ENCODE measurements around the gene OSBPL5. TPM values are rescaled to one million over a fixed set of nuclear protein-coding genes. Genes with fewer than 3 reads are reported as not detected.

Gene OSBPL5
- total and polyA plus RNA-seq, 2 donors from 2014 or later = 8.5 to 63.0 TPM

DNA sequence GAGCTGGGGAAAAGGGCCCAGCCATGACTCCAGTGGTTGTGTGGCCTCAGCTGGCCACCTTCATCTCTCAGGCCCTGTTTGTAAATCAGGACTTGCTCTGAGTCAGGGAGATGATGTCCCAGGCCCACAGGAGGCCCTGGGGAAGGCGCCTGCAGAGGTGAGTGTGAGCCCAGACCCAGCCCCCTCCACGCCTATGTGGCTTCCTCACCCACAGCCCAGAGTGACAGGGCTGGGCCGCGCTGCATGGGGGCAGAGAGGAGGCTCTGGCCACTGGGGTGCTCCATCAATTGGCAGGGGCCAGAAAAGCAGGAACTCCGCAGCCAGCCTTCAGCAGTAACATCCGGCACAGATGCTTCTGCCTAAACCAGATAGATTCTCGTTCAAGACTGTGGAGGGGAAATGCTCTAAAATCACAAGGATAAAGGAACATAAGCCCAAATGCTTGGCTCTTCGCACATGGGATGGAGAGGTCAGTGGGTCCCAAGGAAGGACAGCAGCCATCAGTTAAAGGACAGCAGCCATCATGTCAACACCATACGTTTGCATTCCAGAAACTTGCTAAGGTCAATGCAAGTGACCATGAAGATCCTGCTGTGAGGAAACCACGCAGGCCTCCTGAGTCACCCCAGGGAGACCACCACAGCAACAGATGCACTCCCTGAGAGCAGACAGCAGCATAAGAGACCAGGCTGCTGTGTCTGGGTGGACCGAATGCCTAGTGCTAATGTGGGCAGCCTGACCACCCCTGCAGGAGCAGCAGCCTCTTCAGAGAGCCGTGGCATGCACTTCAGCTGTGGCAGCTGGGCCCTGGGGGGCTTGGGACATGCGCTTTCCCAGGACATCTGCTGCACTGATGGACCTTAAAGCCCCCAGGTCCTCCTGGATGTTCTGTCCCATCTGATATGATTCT lies 28.3 kb downstream of the OSBPL5 start:
- intact Hi-C loops (cut with DNase I) = no loop called here
- peak in 2 of 5 donors; percentile 31 to 52 for DNase-seq

DNA sequence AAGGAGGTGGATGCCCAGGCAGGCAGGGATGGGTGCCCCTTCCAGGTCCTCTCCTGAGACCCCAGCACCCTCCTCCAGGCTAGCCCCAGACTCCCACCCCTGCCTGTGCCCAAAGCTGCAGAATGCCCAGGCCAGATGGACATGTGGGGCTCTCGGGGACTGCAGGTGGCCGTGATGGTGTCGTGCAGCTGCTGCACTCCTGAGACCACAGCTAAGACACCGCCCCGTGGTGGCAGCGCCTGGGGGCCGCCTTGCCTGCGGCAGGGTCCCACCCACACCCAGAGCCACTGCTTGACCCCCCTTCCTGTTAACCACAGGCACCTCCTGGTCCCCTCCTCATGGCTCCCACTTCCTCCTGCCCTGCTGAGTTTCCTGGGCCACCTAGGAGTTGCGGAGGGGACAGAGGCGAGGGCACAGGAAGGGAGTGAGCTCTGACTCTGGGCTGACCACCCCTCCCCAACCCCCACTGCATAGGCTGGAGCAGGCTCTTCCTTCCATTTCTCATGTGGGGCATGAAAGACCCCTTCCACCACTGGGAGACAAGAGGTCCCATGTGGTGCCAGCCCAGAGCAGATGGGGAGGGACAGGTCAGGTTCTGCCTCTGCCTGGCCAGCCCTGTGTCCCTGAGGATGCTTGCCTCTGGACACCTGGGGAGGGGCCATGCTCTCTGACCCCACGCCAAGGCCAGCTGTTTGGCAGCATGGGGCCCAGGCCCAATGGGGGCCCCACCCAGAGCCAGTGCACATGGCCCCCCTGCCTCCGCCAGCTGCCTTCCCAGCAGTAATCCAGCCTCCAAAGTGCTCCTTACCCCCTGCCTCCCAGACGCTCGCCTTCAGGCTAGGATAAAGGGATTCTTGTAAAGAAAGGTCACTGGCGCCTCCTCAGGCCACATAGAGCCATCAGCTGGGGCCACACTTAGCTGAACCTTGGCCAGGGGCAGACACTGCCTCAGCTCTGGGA lies 29.3 kb downstream of the OSBPL5 start:
- Histone ChIP-seq H3K27ac (ENCODE audit: low read depth in 2 of 2, low read length in 2 of 2) (no peak overlapping the region), H3K27me3 (ENCODE audit: control insufficient read depth, insufficient read depth, low read length) (no peaks in the 10 kb centered on the region), H3K4me1 (ENCODE audit: control insufficient read depth in 2 of 3, insufficient read depth in 2 of 3, low read depth in 1 of 3, low read length in 3 of 3) (peaks cover 0 to 3% (median 0%) of the 10 kb centered on the region in 3 donors), H3K9me3 (ENCODE audit: control insufficient read depth in 2 of 3, insufficient read depth in 1 of 3, low read length in 3 of 3) (no peaks in the 10 kb centered on the region), H3K9ac (ENCODE audit: low read length in 3 of 3) (no peak overlapping the region), H3K36me3 (ENCODE audit: control insufficient read depth in 2 of 3, insufficient read depth in 3 of 3, low read length in 3 of 3) (no peaks in the 10 kb centered on the region), H3K4me3 (ENCODE audit: low read length in 3 of 3) (no peak overlapping the region)
- DNase-seq = peak in 2 of 5 donors; percentile 36 to 58
- intact Hi-C loops (cut with DNase I) = no loop called here
- FAIRE-seq = no peak
- TF ChIP-seq, protein P1, sequence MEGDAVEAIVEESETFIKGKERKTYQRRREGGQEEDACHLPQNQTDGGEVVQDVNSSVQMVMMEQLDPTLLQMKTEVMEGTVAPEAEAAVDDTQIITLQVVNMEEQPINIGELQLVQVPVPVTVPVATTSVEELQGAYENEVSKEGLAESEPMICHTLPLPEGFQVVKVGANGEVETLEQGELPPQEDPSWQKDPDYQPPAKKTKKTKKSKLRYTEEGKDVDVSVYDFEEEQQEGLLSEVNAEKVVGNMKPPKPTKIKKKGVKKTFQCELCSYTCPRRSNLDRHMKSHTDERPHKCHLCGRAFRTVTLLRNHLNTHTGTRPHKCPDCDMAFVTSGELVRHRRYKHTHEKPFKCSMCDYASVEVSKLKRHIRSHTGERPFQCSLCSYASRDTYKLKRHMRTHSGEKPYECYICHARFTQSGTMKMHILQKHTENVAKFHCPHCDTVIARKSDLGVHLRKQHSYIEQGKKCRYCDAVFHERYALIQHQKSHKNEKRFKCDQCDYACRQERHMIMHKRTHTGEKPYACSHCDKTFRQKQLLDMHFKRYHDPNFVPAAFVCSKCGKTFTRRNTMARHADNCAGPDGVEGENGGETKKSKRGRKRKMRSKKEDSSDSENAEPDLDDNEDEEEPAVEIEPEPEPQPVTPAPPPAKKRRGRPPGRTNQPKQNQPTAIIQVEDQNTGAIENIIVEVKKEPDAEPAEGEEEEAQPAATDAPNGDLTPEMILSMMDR (IDR thresholded peaks at IDR 0.05; ENCODE audit: borderline replicate concordance, extremely low read depth, insufficient read depth) = no peak

More for the DNA sequence above, 28.3 kb downstream of the OSBPL5 start:
- no peaks in the 10 kb centered on the region for H3K36me3 ChIP-seq (ENCODE audit: control insufficient read depth in 2 of 3, insufficient read depth in 3 of 3, low read length in 3 of 3)
- H3K4me3 ChIP-seq (ENCODE audit: low read length in 3 of 3) = no peak overlapping the region
- no peaks in the 10 kb centered on the region for H3K27me3 ChIP-seq (ENCODE audit: control insufficient read depth, insufficient read depth, low read length)
- no peak for FAIRE-seq
- no peak overlapping the region for H3K9ac ChIP-seq (ENCODE audit: low read length in 3 of 3)
- TF ChIP-seq, protein P1 (IDR thresholded peaks at IDR 0.05; ENCODE audit: borderline replicate concordance, extremely low read depth, insufficient read depth) = no peak
- no peak overlapping the region for H3K27ac ChIP-seq (ENCODE audit: low read depth in 2 of 2, low read length in 2 of 2)
- peaks cover 0 to 3% (median 0%) of the 10 kb centered on the region in 3 donors for H3K4me1 ChIP-seq (ENCODE audit: control insufficient read depth in 2 of 3, insufficient read depth in 2 of 3, low read depth in 1 of 3, low read length in 3 of 3)
- H3K9me3 ChIP-seq (ENCODE audit: control insufficient read depth in 2 of 3, insufficient read depth in 1 of 3, low read length in 3 of 3) = no peaks in the 10 kb centered on the region

DNA sequence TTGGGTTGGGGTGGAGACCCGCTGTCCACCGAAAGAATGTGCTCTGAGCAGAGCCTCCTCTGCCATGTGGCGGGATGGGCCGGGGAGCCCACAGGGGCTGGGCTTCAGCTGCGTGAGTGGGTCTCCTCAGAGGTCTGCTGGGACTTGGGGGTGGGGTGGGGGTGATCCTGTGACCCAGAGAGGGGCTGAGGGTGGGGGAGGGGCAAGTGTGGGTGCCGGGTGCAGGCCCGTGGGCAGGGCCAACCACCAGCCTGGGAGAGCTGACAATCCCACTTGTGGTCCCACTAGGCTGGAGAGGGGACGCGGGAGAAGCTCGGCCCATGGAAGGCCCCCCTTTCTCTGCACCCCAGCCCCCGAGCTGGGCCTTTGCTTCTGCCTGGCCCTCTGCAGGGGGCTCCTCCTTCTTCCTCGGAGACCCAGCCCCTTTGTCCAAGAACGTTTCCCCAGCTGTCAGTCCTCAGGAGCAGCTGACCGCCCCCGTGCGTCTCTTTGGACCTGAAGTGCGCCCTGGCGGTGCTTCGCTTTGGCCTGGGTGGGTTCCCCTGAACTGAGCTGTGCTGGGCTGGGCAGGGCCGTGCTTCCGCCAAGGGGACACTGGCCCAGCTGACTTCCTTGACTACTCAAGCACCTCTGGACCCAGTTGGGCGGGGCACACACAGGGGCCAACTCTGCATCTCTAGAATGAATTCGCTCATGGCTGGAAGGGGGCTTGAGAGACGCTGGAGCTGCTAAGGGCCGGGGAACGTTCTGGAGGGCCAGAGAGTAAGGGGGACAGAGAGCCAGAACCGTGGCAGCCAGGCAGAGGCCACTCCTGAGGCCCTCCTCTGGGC lies 30.2 kb downstream of the OSBPL5 start:
- FAIRE-seq = no peak
- intact Hi-C loops (cut with DNase I) = no loop called here
- peak in 3 of 5 donors; percentile 53 to 74 (median 62) for DNase-seq
- no peaks in the 10 kb centered on the region for H3K36me3 ChIP-seq (ENCODE audit: control insufficient read depth in 2 of 3, insufficient read depth in 3 of 3, low read length in 3 of 3)
- TF ChIP-seq, protein P1 (IDR thresholded peaks at IDR 0.05; ENCODE audit: borderline replicate concordance, extremely low read depth, insufficient read depth) = no peak
- no peaks in the 10 kb centered on the region for H3K27me3 ChIP-seq (ENCODE audit: control insufficient read depth, insufficient read depth, low read length)
- peaks cover 0 to 3% (median 0%) of the 10 kb centered on the region in 3 donors for H3K4me1 ChIP-seq (ENCODE audit: control insufficient read depth in 2 of 3, insufficient read depth in 2 of 3, low read depth in 1 of 3, low read length in 3 of 3)
- H3K27ac ChIP-seq (ENCODE audit: low read depth in 2 of 2, low read length in 2 of 2) = no peak overlapping the region
- H3K4me3 ChIP-seq (ENCODE audit: low read length in 3 of 3) = no peak overlapping the region
- no peak overlapping the region for H3K9ac ChIP-seq (ENCODE audit: low read length in 3 of 3)
- no peaks in the 10 kb centered on the region for H3K9me3 ChIP-seq (ENCODE audit: control insufficient read depth in 2 of 3, insufficient read depth in 1 of 3, low read length in 3 of 3)
